Heart right ventricle (tissue), 16 donors: ENCODE measurements around the gene NRP2. TPM values are rescaled to one million over a fixed set of nuclear protein-coding genes. Genes with fewer than 3 reads are reported as not detected.

Experiments
- ATAC-seq, 8 donors: fragments of 200-7000 bp; cut with Tn5 transposase; one replicate each; pipeline ENCODE4 v1.9.1; 2020; ENCODE audit warnings: mild to moderate bottlenecking in 8 of 8, moderate library complexity in 8 of 8, moderate number of reproducible peaks in 1 of 8
- DNase-seq, 2 donors: peaks; one replicate each; pipeline ENCODE4 v3.0.0-alpha.2; 2020
- H3K27ac ChIP-seq, 10 donors: fragments of 200-600 bp; sonication (generic) in 2 of 10; one replicate each; pipeline versions ENCODE4 v1.5.0 to v1.8.0; 2020 to 2022; ENCODE audit warnings: mild to moderate bottlenecking in 3 of 10
- H3K27me3 ChIP-seq, 7 donors: fragments of 200-600 bp; one replicate each; pipeline ENCODE4 v1.8.0; 2021 to 2022; ENCODE audit warnings: mild to moderate bottlenecking in 2 of 7
- H3K36me3 ChIP-seq, 9 donors: fragments of 200-600 bp; sonication (generic) in 1 of 9; one replicate each; pipeline versions ENCODE4 v1.5.0 to v1.8.0; 2020 to 2022; ENCODE audit warnings: mild to moderate bottlenecking in 2 of 9
- H3K4me1 ChIP-seq, 9 donors: fragments of 200-600 bp; sonication (generic) in 1 of 9; one replicate each; pipeline versions ENCODE4 v1.5.0 to v1.8.0; 2020 to 2022; ENCODE audit warnings: mild to moderate bottlenecking in 4 of 9
- H3K4me3 ChIP-seq, 10 donors: fragments of 200-600 bp; sonication (generic) in 2 of 10; one replicate each; pipeline versions ENCODE4 v1.5.0 to v1.8.0; 2020 to 2022; ENCODE audit warnings: mild to moderate bottlenecking in 7 of 10, moderate library complexity in 2 of 10
- H3K9me3 ChIP-seq, 11 donors: fragments of 200-600 bp in 10 of 11; sonication (generic) in 2 of 11; one replicate each; pipeline versions ENCODE4 v1.5.0 to v1.8.0; 2013 to 2022; ENCODE audit warnings: mild to moderate bottlenecking in 2 of 11, control low read depth in 1 of 11, moderate library complexity in 1 of 11
- CTCF ChIP-seq, 9 donors: fragments of 200-600 bp; sonication (generic) in 2 of 9; IDR thresholded peaks; one replicate each; pipeline versions ENCODE4 v1.5.0 to v1.8.0; 2021 to 2022; ENCODE audit warnings: antibody characterized with exemption in 9 of 9, mild to moderate bottlenecking in 5 of 9, moderate library complexity in 1 of 9
- WGBS, 2 donors: extraction: QIAGEN DNeasy Blood & Tissue Kit; methylation state at CpG; one replicate each; pipeline ENCODE4 v1.1.7; 2013; ENCODE audit warnings: inconsistent platforms in 1 of 2; 5-methylcytosine and 5-hydroxymethylcytosine counted together
- intact Hi-C, 10 donors: fragments of 100-400 bp; cut with DNase I; formaldehyde crosslinking; loops; one replicate each; pipeline versions ENCODE4 v1.11.1 to v1.14.2; 2022
- polyA plus RNA-seq, 2 donors: library from polyadenylated mRNA; stranded (reverse); fragments of 200-250 nt; gene quantifications; one replicate each; pipeline ENCODE4 v1.2.3, GENCODE V29; 2013
- total RNA-seq, 10 donors: library from RNA; stranded (reverse); fragmentation: NEBNext Ultra II Directional in 3 of 10; extraction: Animal tissue kit (Norgen Biotek cat#: 25700) in 3 of 10; gene quantifications; one replicate each; pipeline versions ENCODE4 v1.2.1 to v1.2.4, GENCODE V29; 2021 to 2023
- donor health status: Arrhythmogenic right ventricular cardiomyopathy.
- donor health status: ischemic (EF 13 %, LVEDD 7.1; RV severe dilation, severe dysfunction).
- donor health status: healthy with polysubstance abuse.
- donor health status: DM: no; HTN: yes; CAD: no.
- donor health status: DM: no; HTN: no; CAD: no.
- donor health status: ischemic (EF 25% LVEDD 6.9; RV normal size, moderate dysfunction).
- donor health status: ischemic (EF 25% LVEDD 5.7; RV mildly dilated, moderate dysfunction).
- donor health status: healthy.
- donor health status: DM: yes; HTN: yes; CAD: no.
- donor health status: Ischemic cardiomyopathy.
- donor health status: ischemic (EF 35%, LVEDD 5.7; RV mildly dilated, moderate dysfunction).
- donor health status: nonischemic (EF 11% LVEDD 7.7; RV severe dilation, severe dysfunction).
- donor health status: DM: yes; HTN: yes; CAD: no.
- donor health status: PGD.
- donor health status: ischemic (EF 29% LVEDD 5.4; RV normal size, mild dysfunction).
- donor health status: nonischemic (EF 23%, LVEDD 6.1; RV moderate dilation, normal function).

NRP2 gene
- total and polyA plus RNA-seq, 12 donors, result 2.5 to 29.4 (median 8.6) TPM

GRCh38 chr2:205835923-205836322, 153.6 kb downstream of the NRP2 start:
- Histone ChIP-seq H3K27ac (no peak overlapping the region), H3K4me3 (no peak overlapping the region), H3K36me3 (no peaks in the 10 kb centered on the region), H3K27me3 (no peaks in the 10 kb centered on the region), H3K9me3 (peaks cover 0 to 18% (median 0%) of the 10 kb centered on the region in 11 donors), H3K4me1 (peaks cover 0 to 26% (median 8%) of the 10 kb centered on the region in 9 donors)
- intact Hi-C loops, result loop anchor here in 1 of 10 donors (1.0 kb wide), 1 partner anchor 16 kb away; no protein-coding TSS in a partner anchor
- no peak for TF ChIP-seq CTCF (IDR thresholded peaks at IDR 0.05)
- 60 to 72% methylated on average over 5 of the region's 5 CpGs for WGBS, 2 donors
- DNase-seq (no peak), ATAC-seq (no peak)

GRCh38 chr2:205836477-205837221, 154.3 kb downstream of the NRP2 start:
- H3K4me3 ChIP-seq, result no peak overlapping the region
- DNase-seq (no peak), ATAC-seq (peak in 2 of 8 donors; percentile 31 to 66)
- H3K27me3 ChIP-seq, result no peaks in the 10 kb centered on the region
- no peaks in the 10 kb centered on the region for H3K36me3 ChIP-seq
- peaks cover 0 to 26% (median 8%) of the 10 kb centered on the region in 9 donors for H3K4me1 ChIP-seq
- intact Hi-C loops, result loop anchor here in 1 of 10 donors (1.0 kb wide), 1 partner anchor 16 kb away; no protein-coding TSS in a partner anchor
- peaks cover 0 to 20% (median 0%) of the 10 kb centered on the region in 11 donors for H3K9me3 ChIP-seq
- H3K27ac ChIP-seq, result no peak overlapping the region
- TF ChIP-seq CTCF (IDR thresholded peaks at IDR 0.05), result no peak
- 76 to 84% methylated on average over 13 of the region's 13 CpGs for WGBS, 2 donors

GRCh38 chr2:205837663-205838062, 155.4 kb downstream of the NRP2 start:
- Histone ChIP-seq H3K27ac (no peak overlapping the region), H3K27me3 (peaks cover 0 to 3% (median 0%) of the 10 kb centered on the region in 7 donors), H3K4me1 (peaks cover 0 to 26% (median 8%) of the 10 kb centered on the region in 9 donors), H3K9me3 (peaks cover 0 to 22% (median 0%) of the 10 kb centered on the region in 11 donors), H3K36me3 (no peaks in the 10 kb centered on the region), H3K4me3 (no peak overlapping the region)
- WGBS, 2 donors, result 75 to 88% methylated on average over 1 of the region's 1 CpG
- intact Hi-C loops, result no loop called here
- TF ChIP-seq CTCF (IDR thresholded peaks at IDR 0.05), result no peak
- DNase-seq (no peak), ATAC-seq (no peak)

- Histone ChIP-seq H3K36me3 (no peaks in the 10 kb centered on the region), H3K27ac (no peak overlapping the region), H3K9me3 (peaks cover 0 to 4% (median 0%) of the 10 kb centered on the region in 11 donors), H3K4me1 (no peaks in the 10 kb centered on the region), H3K27me3 (peaks cover 0 to 6% (median 0%) of the 10 kb centered on the region in 7 donors), H3K4me3 (no peak overlapping the region)
- 80 to 85% methylated on average over 3 of the region's 3 CpGs for WGBS, 2 donors
- ATAC-seq, result no peak
- no peak for TF ChIP-seq CTCF (IDR thresholded peaks at IDR 0.05)
- DNase-seq, result no peak
- intact Hi-C loops, result no loop called here
Observed at GRCh38 chr2:205845446-205845845, 163.1 kb downstream of the NRP2 start.
